GM23248 (cell line): Measurements from ENCODE around the gene CARD11.

Experiments used
- EZH2 ChIP-seq: fragments of 200-600 bp; sonication (generic); IDR thresholded peaks from 2 replicates; pipeline ENCODE4 v1.6.1; 2018; ENCODE audit warnings: antibody characterized with exemption, mild to moderate bottlenecking; ENCODE audit not compliant: insufficient read depth, poor library complexity, severe bottlenecking
- EZH2phosphoT487 ChIP-seq: fragments of 200-600 bp; sonication (generic); IDR thresholded peaks from 2 replicates; pipeline ENCODE4 v1.6.1; 2018; ENCODE audit warnings: antibody characterized with exemption, moderate library complexity, mild to moderate bottlenecking, low read depth; ENCODE audit not compliant: insufficient read depth

DNA sequence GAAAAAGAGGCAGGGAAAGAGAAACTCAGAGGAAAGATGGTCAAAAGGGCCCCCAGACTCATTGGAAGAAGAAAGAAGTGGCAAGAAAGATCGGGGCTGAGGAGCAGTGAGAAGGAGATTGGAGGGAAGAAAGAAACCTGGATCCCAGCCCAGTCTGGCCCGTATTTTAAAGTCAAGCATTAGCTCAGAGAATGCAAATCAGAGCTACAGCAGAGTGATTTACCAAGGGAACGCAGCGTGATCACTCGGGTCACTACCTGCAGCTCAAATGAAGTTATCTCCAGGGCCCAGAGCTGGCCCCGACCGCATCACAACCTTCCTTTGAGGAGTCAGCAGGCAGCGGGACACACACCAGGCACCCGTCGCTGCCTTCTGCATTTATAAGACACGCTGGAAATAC lies 72.8 kb downstream of the CARD11 start:
- no peak for TF ChIP-seq EZH2
- TF ChIP-seq EZH2phosphoT487 = no peak
